Vagina (tissue), 2 donors: ENCODE measurements around the gene ULK4. TPM values are rescaled to one million over a fixed set of nuclear protein-coding genes. Genes with fewer than 3 reads are reported as not detected.

Experiments used
- DNase-seq, 2 donors: peaks; one replicate each; pipeline ENCODE4 v3.0.0-alpha.2; 2017; ENCODE audit errors: extremely low spot score in 2 of 2
- H3K27ac ChIP-seq: fragments of 200-600 bp; sonication (generic); one replicate; pipeline ENCODE4 v1.5.1; 2019
- H3K27me3 ChIP-seq: fragments of 200-600 bp; sonication (generic); one replicate; pipeline ENCODE4 v1.5.1; 2019
- H3K36me3 ChIP-seq, 2 donors: fragments of 200-600 bp; sonication (generic); one replicate each; pipeline ENCODE4 v1.5.1; 2017 to 2019
- H3K4me1 ChIP-seq: fragments of 200-600 bp; sonication (generic); one replicate; pipeline ENCODE4 v1.5.1; 2019
- H3K4me3 ChIP-seq, 2 donors: fragments of 200-600 bp; sonication (generic); 1 replicate in 1 of 2; 2 replicates in 1 of 2; pipeline ENCODE4 v1.5.1; 2016 to 2019
- H3K9me3 ChIP-seq: fragments of 200-600 bp; sonication (generic); one replicate; pipeline ENCODE4 v1.5.1; 2019
- CTCF ChIP-seq, 3 experiments: fragments of 450-650 bp in 2 of 3; fragments of 200-600 bp in 1 of 3; sonication (generic) in 1 of 3; IDR thresholded peaks; one replicate each; pipeline ENCODE4 v1.5.1; 2017 to 2019; ENCODE audit warnings: antibody characterized with exemption in 3 of 3, mild to moderate bottlenecking in 2 of 3, moderate library complexity in 2 of 3
- POLR2A ChIP-seq, 2 donors: fragments of 450-650 bp; IDR thresholded peaks; one replicate each; pipeline ENCODE4 v1.6.1; 2017; ENCODE audit warnings: antibody characterized with exemption in 2 of 2, mild to moderate bottlenecking in 2 of 2, moderate library complexity in 2 of 2
- POLR2AphosphoS5 ChIP-seq, 2 donors: sonication (generic); formaldehyde crosslinking; IDR thresholded peaks; one replicate each; pipeline ENCODE4 v1.9.0; 2017; ENCODE audit warnings: antibody characterized with exemption in 2 of 2, mild to moderate bottlenecking in 2 of 2, low read depth in 1 of 2; ENCODE audit not compliant: insufficient read depth in 1 of 2
- intact Hi-C: fragments of 100-400 bp; cut with DNase I; formaldehyde crosslinking; loops from one replicate; pipeline ENCODE4 v1.15.1; 2023
- total RNA-seq: library from RNA; depleted of rRNA; stranded (reverse); fragments of >200 nt; gene quantifications from one replicate; pipeline ENCODE4 v1.2.3, GENCODE V29; 2016

The ULK4 gene
- total RNA-seq, 1 donor from 2014 or later, result 24.1 TPM

DNA sequence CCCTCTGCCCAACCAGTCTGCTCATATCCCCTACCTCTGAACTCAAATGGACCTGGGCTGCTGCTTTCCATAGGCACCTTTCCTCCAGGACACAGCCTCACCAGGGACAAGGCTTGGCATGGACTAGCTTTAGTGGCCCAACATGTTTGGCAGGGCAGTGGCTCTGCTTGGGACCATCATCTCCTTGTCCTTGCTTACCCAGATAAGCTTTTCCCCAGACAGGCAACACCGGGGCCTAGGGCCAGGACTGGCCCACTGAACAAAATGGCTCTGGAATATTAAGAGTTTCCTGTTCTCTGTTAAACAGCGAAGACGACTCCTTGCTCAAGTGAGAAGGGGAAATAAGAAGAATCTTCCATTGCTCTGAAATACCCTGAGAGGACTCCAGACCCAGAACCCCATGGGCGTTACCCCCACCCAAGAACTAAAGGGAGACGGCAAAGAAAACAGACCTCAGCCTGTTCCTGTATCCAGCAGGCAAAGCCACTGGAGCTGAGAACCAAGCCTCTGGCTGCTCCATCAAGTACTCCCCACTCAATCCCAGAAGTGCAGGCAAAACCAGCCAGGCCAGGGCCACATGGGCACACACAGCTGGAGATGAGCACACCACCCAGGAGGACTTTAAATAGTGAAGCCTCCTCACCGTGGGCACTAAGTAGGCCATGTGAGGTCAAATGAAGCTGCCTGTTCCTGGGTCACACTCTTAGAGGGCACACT, 717.1 kb downstream of the ULK4 start:
- intact Hi-C loops, result no loop called here
- H3K4me3 ChIP-seq, result no peak overlapping the region
- no peaks in the 10 kb centered on the region for H3K27me3 ChIP-seq
- H3K36me3 ChIP-seq, result peaks cover 0 to 14% of the 10 kb centered on the region in 2 donors
- H3K9me3 ChIP-seq, result no peaks in the 10 kb centered on the region
- no peak for DNase-seq
- no peak for TF ChIP-seq POLR2A (IDR thresholded peaks at IDR 0.05)
- no peak for TF ChIP-seq POLR2AphosphoS5 (IDR thresholded peaks at IDR 0.05; ENCODE audit: insufficient read depth in 1 of 2, low read depth in 1 of 2)
- no peak for TF ChIP-seq CTCF (IDR thresholded peaks at IDR 0.05)
- no peak overlapping the region for H3K27ac ChIP-seq
- H3K4me1 ChIP-seq, result no peaks in the 10 kb centered on the region

- peaks cover 4 to 29% of the 10 kb centered on the region in 2 donors for H3K36me3 ChIP-seq
- no peak overlapping the region for H3K4me3 ChIP-seq
- H3K27ac ChIP-seq, result no peak overlapping the region
- no peaks in the 10 kb centered on the region for H3K9me3 ChIP-seq
- no peaks in the 10 kb centered on the region for H3K27me3 ChIP-seq
- no peak for TF ChIP-seq POLR2AphosphoS5 (IDR thresholded peaks at IDR 0.05; ENCODE audit: insufficient read depth in 1 of 2, low read depth in 1 of 2)
- TF ChIP-seq CTCF (IDR thresholded peaks at IDR 0.05), result no peak
- TF ChIP-seq POLR2A (IDR thresholded peaks at IDR 0.05), result no peak
- intact Hi-C loops, result no loop called here
- peaks cover 13% of the 10 kb centered on the region for H3K4me1 ChIP-seq
- DNase-seq, result no peak
Measured at GRCh38 chr3:41243183-41243582, 718.7 kb downstream of the ULK4 start.

DNA sequence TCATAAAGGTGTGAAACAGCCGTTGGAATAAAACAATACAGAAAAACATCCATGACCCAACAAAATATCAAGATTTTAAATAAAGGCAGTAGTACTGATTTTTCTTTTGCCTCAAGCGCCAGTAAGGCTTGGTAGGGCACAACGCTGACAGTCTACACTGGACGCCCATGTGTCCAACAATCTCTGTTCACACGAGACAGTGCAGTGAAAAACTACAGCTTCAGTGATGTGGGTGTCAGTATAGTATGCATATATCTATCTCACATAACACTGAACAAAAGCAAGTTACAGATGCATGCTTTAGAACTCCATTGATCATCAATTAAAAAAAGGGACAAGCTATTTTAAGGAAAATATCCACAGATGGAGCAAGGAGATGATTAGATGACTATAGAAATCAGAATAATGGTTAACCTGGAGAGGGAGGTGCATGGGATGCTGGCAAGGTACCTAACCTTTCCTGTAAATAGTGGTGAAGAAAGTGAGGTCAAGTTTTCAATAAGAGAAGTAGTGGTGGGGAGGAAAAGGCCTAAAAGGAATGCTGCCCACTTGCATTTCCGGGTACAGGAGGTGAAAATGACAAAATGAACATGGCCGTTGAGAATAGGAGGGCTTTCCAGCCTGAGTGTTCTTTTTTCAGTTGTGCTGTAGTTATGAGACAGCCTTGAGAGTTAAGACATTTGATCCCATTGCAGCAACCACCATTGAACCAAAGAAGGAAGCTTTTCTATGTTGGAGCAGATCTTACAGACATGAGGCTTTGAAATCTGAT, 719.9 kb downstream of the ULK4 start:
- DNase-seq, result no peak
- no peak for TF ChIP-seq CTCF (IDR thresholded peaks at IDR 0.05)
- TF ChIP-seq POLR2AphosphoS5 (IDR thresholded peaks at IDR 0.05; ENCODE audit: insufficient read depth in 1 of 2, low read depth in 1 of 2), result no peak
- TF ChIP-seq POLR2A (IDR thresholded peaks at IDR 0.05), result no peak
- H3K27me3 ChIP-seq, result no peaks in the 10 kb centered on the region
- no peak overlapping the region for H3K27ac ChIP-seq
- intact Hi-C loops, result no loop called here
- H3K4me1 ChIP-seq, result peaks cover 21% of the 10 kb centered on the region
- H3K4me3 ChIP-seq, result no peak overlapping the region
- no peaks in the 10 kb centered on the region for H3K9me3 ChIP-seq
- peaks cover 4 to 41% of the 10 kb centered on the region in 2 donors for H3K36me3 ChIP-seq

GRCh38 chr3:41241161-41241560, 720.7 kb downstream of the ULK4 start:
- H3K9me3 ChIP-seq, result no peaks in the 10 kb centered on the region
- no peak for DNase-seq
- H3K4me3 ChIP-seq, result no peak overlapping the region
- H3K4me1 ChIP-seq, result peaks cover 21% of the 10 kb centered on the region
- no peaks in the 10 kb centered on the region for H3K27me3 ChIP-seq
- peaks cover 4 to 50% of the 10 kb centered on the region in 2 donors for H3K36me3 ChIP-seq
- no peak overlapping the region for H3K27ac ChIP-seq
- intact Hi-C loops, result no loop called here
- TF ChIP-seq POLR2A (IDR thresholded peaks at IDR 0.05) (no peak), POLR2AphosphoS5 (IDR thresholded peaks at IDR 0.05; ENCODE audit: insufficient read depth in 1 of 2, low read depth in 1 of 2) (no peak), CTCF (IDR thresholded peaks at IDR 0.05) (no peak)

DNA sequence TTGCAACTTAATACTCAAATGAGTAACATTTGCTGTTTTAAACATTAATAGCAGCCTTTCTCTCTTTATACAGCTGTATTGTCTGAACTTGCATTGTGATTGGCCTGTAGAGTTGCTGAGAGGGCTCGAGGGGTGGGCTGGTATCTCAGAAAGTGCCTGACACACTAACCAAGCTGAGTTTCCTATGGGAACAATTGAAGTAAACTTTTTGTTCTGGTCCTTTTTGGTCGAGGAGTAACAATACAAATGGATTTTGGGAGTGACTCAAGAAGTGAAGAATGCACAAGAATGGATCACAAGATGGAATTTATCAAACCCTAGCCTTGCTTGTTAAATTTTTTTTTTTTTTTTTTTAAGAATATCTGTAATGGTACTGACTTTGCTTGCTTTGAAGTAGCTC, 722.3 kb downstream of the ULK4 start:
- H3K9me3 ChIP-seq, result no peaks in the 10 kb centered on the region
- DNase-seq, result no peak
- peaks cover 4 to 65% of the 10 kb centered on the region in 2 donors for H3K36me3 ChIP-seq
- H3K27me3 ChIP-seq, result no peaks in the 10 kb centered on the region
- TF ChIP-seq POLR2A (IDR thresholded peaks at IDR 0.05) (no peak), POLR2AphosphoS5 (IDR thresholded peaks at IDR 0.05; ENCODE audit: insufficient read depth in 1 of 2, low read depth in 1 of 2) (no peak), CTCF (IDR thresholded peaks at IDR 0.05) (no peak)
- intact Hi-C loops, result no loop called here
- no peak overlapping the region for H3K4me3 ChIP-seq
- no peak overlapping the region for H3K27ac ChIP-seq
- peaks cover 21% of the 10 kb centered on the region for H3K4me1 ChIP-seq
